GM21360 (cell line): ENCODE data around the gene COL9A3.

Source experiments
- ATAC-seq: cut with Tn5 transposase; IDR thresholded peaks from one replicate; pipeline ENCODE4 v1.9.1; 2021; ENCODE audit warnings: mild to moderate bottlenecking, moderate library complexity; ENCODE audit not compliant: unreplicated experiment

The COL9A3 gene

DNA sequence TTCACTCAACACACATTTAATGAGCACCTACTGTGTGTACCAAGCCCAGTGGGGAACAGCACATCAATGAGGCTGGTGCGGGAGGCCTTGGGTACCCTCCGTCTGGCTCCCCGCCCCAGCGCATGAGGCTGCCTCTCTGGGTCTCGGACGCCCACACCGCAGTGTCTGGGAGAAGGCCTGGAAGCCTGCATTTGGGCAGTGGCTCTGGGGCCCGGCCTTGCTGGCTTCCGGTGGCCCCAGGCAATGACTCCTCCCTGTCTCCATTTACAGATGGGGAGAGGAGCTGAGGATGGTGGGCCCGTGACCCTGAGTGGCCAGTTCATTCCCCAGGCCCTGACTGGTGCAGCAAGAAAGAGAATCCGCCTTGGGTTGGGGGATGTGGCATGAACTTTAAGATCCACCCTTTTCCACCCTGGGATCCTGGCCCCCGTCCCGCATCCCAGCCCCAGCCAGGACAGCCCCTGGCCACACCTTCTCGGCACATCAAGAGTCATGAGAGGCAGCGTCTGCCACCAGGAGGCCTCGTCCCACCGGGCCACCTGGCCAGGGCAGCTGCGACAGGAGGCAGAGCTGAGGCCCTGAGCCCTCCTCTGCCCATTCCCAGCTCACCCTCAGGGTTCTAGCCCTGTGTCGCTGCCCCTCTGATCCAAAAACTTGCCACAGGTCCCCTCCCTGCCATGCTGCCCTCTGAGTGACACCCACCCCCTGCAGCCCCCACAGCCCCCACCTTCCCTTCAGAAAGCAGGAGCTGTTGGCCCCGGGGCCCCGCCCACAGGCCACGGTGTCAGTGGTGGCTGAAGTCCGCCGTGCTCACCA is 38.0 kb upstream of the COL9A3 start:
- ATAC-seq = no peak

DNA sequence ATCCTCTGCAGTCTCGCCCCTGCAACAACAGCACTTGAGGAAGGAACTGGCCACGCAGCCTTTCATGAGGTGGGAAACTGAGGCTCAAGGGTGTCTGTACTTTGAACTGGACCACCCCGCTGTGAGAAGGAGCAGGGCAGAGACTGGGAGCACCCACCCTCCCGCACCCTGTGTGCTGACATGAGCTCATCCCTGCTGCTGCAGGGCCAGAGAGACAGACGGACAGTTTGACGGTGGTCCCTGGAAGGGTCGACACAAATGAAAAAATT is 37.5 kb upstream of the COL9A3 start:
- no peak for ATAC-seq

DNA sequence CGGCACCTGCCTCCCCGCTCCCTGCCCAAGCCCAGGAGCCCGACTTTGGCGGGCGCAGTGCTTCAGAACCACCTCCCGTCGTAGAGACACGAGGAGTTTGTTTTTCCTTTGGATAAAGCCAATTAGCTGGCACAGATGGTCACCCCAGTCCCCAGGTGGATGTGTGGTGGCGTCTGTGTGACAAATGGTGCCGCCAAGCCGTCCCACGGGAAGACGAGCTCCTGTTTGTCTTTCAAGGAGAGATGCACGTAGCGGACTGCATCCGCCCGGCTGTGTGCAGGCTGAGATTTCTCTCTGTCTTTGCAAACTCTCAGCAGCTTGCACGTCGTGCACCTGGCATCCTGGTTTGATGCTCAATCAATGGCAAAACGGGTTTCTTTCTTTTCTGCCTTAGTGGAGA is 36.6 kb upstream of the COL9A3 start:
- no peak for ATAC-seq

DNA sequence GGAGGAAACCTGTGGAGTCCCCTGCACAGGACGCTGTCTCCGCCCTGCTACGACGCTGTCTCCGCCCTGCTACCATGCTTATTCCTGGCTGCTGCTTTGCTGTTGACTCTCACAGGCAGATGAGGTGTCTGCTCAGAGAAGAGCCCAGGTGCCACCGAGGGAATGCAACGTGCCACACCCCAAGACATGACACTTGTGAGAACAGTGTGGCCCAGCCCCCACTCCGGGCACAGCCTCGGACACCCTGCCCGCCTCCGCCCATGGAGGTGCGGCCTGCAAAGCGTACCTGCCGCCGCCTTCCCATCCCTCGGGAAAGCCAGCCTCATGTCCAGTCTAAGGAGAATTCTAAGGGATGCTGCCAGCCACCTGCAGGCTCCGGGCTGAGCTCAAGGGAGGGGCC is 36.2 kb upstream of the COL9A3 start:
- ATAC-seq = no peak

DNA sequence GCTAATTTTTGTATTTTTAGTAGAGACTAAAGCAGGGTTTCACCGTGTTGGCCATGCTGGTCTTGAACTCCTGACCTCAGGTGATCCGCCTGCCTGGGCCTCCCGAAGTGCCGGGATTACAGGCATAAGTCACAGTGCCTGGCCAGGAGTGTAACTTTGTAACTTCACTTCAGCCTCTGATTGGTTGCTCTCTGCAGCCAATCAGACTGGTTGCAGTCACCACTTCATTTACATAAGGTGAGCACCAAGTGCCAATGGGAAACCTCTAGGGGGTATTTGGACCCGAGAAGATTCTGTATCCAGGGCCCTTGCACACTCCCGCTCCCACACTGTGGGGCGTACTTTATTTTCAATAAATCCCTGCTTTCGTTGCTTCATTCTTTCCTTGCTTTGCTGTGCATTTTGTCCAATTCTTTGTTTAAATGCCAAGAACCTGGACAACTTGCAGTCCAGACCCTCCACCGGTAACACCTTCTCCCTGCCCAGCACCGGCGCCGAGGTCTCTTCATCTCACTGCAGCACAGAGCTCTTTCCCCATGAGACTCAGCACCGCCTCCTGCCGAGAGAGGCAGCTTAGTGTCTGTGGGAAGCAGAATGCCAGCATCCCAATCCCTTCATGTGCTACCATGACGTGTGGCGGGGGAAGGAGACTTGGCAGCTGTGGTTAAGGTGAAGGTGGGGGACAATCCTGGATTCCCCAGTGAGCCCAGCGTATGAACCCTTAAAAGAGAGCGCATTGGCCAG is 34.5 kb upstream of the COL9A3 start:
- ATAC-seq = no peak

DNA sequence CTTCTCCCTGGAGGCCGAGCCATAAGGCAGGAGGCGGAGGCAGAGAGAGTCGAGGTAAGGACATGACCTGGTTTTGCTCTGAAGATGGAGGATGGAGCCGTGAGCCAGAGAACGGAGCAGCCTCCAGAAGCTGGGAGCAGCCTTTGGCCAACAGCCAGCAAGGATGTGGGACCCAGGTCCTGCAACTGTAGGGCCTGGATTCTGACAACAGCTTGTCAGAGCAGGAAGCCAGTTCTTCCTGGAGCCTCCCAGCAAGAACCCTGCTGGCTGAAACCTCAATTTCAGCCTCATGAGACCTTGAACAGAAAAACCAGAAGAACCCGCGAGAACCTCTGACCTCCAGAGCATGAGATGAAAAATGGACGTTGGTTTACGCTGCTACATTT is 34.0 kb upstream of the COL9A3 start:
- no peak for ATAC-seq

DNA sequence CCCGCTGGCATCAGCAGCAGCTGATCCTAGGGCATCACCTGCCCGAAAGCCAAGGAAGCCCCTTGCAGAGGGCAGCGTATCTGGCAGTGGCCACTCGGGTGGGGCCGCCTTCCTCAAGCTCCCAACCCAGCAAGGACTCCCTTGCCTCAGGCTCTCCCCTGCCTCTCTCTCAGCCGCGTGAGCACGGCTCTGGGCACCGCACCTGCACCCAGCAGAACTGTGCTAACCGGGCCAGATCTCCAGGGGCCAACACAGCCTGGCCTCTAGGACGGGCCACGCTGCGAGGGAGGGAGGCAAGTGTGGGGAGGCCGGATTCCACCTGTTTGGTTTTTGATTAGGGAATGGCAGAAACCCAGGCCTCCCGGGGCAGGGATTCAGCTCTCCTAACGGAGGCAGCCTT is 32.4 kb upstream of the COL9A3 start:
- ATAC-seq = no peak

DNA sequence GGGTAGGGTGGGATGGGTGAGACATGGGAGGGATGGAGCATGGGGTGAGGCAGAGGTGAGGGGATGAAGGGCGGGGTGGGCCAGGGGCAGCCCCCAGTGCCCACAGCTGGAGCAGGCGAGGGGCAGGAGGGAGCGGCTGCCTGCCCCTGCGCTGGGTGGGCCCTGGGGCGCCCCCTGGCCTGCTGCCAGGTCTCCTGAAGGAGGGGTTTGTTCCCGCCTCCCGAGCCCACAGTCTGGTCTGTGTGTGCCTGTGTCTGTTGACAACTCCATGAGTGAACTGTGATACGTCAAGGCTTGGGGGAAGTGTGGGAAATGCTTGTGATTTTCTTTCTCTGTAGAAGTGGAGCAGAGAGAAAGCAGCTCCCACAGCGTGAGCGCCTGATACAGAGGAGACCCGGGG is 31.5 kb upstream of the COL9A3 start:
- ATAC-seq = no peak

DNA sequence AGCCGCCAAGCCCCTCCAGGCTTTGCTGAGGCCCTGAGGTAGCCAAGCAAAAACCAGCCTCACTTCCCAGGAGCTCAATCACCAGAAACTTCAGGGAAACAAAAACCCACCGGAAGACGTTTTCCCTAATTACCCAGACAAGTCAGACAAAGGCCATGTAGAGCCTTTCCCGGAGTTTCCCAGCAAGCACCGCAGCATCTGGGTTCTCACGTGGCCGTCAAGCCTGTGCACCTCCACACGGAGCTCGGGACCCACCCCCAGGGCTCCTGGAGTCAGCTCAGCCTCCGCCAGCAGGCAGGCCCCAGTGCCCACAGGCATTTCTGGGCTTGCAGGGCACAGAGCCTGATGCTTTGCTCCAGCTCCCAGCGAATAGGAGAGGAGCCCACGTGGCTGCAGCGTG is 30.7 kb upstream of the COL9A3 start:
- no peak for ATAC-seq

DNA sequence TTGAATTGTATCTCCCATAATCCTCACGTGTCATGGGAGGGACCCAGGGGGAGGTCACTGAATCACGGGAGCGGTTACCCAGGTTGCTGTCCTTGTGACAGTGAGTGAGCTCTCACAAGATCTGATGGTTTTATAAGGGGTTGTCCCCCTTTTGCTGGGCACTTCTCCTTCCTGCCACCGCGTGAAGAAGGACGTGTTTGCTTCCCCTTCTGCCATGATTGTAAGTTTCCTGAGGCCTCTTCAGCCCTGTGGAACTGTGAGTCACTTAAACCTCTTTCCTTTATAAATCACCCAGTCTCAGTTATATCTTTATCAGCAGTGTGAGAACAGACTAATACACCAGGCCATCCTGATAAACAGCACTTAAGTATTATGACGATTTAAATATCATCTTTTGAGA is 29.5 kb upstream of the COL9A3 start:
- no peak for ATAC-seq

DNA sequence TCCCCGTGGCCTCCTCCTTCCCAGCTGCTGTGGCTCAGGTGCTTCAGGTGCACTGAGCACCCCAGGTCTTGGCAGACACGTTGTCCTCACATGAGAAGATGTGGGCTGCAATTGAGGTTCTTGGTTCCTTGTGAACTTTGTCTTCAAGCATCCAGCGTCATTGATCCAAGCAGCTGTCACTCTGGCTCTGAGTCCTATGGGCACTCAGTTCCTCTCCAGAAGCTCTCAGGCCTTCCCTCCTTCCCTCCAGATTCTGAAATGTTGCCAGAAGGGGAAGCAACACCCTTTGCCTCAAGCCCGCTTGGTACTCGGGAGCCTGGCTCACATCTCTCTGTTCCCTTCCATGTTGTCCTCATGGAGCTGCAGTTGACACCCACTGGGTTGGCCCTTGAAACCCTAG is 29.0 kb upstream of the COL9A3 start:
- ATAC-seq = no peak

DNA sequence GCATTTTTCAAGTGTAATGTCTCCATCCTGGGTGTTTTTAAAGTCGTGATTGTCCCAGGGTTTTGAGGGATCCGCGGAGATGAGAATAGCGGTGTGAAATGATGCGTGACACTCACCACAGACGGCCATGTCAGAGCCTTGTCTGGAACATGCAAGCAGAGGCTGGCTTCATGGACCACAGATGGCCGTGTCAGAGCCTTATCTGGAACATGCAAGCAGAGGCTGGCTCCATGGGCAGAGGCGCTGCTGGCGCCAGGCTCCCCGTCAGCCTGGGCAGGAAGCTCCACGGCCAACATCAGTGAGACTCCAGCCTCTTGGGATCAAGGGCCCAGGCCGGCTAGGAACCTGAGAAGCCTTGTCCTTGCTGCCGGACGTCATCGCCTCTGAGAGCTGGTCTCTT is 28.2 kb upstream of the COL9A3 start:
- no peak for ATAC-seq

DNA sequence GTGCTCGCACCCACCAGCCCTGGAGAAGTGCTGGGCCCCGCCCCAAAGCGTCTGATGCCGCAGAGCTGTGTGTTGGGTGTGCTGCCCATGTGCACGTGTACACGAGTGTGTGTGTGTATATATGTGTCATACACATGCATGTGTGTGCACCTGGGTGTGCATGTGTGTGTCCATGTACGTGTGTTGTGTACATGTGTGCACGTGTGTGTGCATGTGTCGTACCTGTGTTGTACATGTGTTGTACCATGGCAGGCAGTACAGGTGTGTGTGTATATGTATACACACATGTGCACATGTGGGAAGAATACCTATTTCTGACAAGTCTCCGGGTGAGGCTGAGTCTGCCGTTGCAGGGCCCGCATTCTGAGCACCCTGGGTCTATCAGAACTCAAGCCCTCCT is 26.8 kb upstream of the COL9A3 start:
- ATAC-seq = no peak

DNA sequence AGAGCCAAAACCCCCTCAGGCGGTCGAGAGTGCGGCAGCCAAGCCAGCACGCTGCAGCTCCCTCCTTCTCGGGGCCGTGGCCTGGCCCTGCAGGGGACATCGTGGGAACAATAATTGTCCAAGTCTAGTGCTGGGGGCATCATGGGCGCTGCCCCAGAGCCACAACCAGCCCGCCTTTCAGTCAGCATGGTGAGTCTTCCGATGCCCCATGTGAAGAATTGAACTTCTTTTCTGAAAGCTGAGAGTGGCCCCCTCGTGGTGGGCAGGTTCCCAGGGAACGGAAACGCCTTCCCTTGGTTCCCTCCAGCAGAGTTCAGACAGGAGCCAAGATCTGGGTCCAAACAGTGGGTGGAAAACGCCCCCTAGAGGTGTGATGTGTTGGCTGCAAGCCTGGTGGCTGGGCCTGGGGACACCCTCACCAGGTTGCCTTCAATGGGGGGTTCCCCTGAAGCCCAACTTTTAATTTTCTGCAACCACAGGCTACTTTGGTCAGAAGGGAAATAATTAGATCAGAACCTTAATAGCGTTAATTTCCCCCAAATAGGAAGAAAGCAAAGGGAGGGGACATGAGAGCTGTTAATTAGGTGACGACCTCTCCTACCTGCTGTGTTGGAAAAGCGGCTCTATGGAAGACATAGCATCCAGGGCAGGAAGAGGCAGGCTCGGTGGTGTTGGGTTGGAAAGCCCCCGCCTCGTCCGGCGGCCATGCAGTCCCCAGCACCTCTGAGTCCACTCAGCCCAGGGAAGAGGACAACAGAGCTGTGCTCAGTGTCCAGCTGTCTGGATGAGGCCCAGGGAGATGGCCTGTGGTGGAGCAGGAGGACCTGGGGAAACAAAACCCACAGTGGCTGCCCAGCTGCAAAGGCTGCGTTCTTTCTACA is 25.3 kb upstream of the COL9A3 start:
- no peak for ATAC-seq

DNA sequence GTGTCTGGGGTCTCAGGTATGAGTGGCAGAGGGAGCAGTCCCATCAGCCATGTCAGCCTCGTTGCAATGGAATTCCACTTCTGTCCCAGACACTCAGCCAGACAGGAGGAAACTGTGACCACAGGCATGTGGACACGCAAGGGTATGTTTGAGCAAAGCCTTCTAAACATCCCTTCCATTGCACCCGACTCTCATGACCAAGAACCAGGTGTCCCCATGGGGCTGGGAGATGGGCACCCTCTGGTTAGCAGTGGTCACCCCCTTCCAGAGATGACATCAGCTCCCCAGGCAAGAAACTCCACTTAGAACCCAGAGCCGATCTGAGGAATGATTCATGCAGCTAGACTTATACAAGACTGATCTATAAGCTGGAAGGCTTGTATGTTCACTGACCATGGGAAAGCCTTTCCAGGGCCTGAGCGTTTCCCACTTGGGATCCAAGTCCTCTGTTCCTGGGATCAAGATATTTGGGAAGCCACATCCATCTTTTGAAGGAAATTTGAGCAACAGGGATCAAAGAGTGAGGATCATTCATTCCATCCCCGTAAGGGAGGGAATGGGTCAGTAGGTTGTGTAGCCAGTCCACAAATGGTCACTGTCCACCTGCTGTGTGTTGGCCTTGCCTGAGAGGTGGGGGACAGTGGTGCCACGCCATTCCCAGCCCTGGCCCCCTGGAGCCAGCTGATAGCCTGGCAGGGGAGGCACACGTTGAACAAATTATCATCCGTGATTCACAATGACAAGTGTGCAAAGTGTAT is 24.5 kb upstream of the COL9A3 start:
- no peak for ATAC-seq

DNA sequence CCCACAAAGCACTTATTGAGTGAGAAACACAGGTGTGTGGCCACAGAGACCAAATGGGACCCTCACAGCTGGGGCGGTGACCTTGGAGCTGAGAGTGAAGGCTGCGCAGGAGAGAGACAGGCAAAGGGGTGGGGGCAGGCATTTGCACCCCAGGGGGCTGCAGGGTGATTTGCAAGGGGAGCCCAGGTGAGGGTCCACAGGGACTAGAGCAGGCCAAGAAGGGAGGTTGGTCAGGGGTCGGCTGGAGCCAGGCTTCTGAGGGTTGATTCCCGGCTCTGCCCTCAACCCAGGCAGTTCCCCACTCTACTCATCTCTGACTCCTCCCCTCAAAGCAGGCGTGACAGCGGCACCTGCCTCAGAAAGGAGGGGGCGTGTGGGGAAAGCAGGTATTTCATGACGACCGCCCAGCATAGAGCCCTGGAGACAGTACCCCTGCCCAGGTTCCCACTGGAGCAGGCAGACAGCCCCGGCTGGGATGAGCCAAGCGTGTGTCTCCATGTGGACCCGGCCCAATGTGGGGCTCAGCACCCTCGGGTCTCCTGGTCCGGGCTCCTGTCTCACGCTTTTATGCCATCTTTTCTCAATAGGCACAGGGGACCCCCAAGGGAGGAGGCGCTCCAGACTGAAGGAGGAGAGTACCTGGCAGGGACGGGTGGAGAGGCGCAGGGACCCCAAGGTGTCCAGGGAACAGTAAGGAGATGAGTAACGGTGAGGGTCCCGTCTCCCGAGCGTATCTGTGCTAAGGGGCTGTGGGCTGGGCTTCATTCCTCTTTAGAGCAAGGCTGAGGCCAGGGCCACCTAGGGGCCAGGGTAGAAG is 23.7 kb upstream of the COL9A3 start:
- ATAC-seq = no peak

DNA sequence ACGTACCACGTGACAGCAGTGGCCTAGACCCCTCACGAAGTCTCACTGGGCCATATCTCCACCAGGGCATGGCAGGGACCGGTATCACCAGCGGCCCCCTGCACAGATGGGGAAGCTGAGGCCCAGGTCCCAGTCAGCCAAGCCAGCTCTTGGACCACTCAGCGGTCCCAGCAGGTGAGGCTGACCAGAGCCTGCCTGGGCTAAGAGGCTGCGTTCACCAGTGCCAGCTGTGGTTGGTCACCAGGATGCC is 23.2 kb upstream of the COL9A3 start:
- ATAC-seq = peak; percentile 4

DNA sequence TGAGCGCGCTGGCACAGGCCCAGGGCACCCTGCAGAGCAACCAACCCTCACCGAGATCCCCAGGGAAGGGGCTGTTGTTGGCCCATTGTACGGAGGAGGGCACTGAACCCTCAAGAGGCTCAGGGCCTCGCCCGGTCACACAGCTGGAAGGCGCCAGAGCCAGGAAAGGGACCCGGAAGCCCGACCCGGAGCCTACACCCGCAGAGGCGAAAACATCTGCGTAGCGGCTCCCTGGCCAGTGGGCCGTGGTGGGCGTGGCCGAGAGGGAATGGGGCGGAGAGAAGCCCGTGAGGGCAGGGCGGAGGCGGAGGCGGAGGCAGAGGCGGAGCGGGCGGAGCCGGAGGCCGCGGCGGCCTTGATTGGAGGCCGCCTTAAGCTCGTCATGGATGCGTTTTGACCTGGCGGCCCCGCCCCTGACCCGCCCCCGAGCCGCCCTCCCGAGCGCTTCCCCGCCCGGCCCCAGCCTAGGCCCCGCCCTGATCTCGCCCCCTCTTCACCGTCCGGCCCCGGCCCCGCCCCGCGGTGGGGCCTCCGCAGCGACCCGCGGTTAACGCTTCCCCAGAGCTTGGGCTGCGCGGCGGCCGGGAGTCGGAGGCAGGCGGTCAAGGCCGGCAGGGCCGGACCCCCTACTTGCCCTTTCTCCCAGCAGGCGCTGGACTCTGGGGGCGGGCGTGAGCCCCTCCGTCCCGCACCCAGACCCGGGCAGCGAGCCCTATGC is 22.7 kb upstream of the COL9A3 start:
- ATAC-seq = peak; percentile 56

DNA sequence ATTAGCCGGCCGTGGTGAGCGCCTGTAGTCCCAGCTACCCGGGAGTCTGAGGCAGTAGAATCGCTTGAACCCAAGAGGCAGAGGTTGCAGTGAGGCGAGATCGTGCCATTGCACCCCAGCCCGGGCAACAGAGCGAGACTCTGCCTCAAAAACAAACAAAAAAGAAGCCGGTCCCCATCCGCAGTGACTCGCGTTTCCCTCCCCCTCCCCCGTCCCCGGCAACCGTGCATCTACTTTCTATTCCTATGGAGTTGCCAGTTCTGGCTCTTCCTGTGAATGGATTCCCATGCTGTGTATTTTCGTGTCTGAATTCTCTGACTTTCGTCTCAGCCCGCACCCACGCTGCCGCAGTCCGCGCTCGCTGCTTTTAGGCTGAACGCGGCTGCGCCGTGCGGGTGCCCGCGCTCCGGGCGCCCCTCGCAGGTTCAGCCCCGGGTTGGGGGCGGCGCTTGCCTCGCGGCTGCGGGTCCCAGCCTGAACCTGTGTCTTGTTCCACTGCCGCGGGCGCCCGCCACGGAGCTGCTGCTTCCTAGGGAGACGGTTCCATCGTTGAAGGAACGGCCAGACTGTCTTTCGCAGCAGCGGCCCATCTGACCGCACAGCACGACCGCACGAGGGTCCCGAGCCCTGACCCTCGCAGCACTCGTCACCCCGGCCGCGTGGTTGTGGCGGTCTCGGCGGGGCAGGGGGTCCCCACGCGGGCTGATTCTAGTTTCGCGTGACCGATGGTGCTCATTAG is 21.7 kb upstream of the COL9A3 start:
- no peak for ATAC-seq
